ENCODE measurements around the gene DEGS2. TPM values are rescaled to one million over a fixed set of nuclear protein-coding genes. Genes with fewer than 3 reads are reported as not detected.

Gene DEGS2
- total RNA-seq, 1 experiment from 2014 or later: 0.07 TPM

DNA sequence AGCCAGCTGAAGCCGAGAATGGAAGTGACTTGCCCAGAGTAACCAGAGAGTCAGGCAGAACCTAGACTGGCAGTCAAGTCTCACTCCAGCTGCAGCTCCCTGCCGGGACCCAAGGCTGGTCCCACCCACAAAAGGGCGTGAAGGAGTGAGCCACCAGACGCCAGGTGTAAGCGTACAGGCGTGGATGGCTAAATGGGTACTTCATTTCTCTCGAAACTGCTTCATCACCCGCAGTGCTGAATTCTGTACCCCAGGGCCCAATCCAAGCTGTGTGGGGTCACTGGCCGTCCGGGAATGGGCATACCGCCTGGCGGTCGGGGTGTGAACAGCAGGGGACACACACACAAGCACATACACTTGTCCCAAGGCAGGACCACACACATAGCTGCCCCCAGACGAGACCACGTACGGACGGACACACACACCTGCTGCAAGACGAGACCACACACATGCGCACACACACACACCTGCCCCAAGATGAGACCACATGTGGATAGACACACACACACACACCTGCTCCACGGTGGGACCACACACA is 34.8 kb downstream of the DEGS2 start:
- Mint-ChIP-seq H3K9me3 (ENCODE audit: unreplicated experiment) (no peaks in the 10 kb centered on the region), H3K4me3 (ENCODE audit: unreplicated experiment) (no peak overlapping the region), H3K27me3 (ENCODE audit: insufficient read depth, unreplicated experiment) (no peaks in the 10 kb centered on the region), H3K27ac (ENCODE audit: low read depth, unreplicated experiment) (no peak overlapping the region), H3K36me3 (ENCODE audit: insufficient read depth, unreplicated experiment) (peaks cover 25% of the 10 kb centered on the region), H3K4me1 (ENCODE audit: insufficient read depth, unreplicated experiment) (peaks cover 5% of the 10 kb centered on the region)
- TF ChIP-seq, protein P1, sequence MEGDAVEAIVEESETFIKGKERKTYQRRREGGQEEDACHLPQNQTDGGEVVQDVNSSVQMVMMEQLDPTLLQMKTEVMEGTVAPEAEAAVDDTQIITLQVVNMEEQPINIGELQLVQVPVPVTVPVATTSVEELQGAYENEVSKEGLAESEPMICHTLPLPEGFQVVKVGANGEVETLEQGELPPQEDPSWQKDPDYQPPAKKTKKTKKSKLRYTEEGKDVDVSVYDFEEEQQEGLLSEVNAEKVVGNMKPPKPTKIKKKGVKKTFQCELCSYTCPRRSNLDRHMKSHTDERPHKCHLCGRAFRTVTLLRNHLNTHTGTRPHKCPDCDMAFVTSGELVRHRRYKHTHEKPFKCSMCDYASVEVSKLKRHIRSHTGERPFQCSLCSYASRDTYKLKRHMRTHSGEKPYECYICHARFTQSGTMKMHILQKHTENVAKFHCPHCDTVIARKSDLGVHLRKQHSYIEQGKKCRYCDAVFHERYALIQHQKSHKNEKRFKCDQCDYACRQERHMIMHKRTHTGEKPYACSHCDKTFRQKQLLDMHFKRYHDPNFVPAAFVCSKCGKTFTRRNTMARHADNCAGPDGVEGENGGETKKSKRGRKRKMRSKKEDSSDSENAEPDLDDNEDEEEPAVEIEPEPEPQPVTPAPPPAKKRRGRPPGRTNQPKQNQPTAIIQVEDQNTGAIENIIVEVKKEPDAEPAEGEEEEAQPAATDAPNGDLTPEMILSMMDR (IDR thresholded peaks at IDR 0.05; ENCODE audit: unreplicated experiment): no peak
- POLR2A ChIA-PET: interaction anchor here (0.6 kb wide), 1 partner anchor 95 kb away, joined by 3 read pairs; no protein-coding TSS in a partner anchor
- no TSS peak for BruUV-seq (replicated peaks)
- CTCF ChIA-PET: interaction anchor here (0.6 to 1.0 kb wide), 3 partner anchors 13 to 159 kb away, joined by 4 to 6 read pairs (median 5); no protein-coding TSS in a partner anchor
- intact Hi-C loops (cut with micrococcal nuclease): no loop called here
- DNase-seq (ENCODE audit: unreplicated experiment): no peak

DNA sequence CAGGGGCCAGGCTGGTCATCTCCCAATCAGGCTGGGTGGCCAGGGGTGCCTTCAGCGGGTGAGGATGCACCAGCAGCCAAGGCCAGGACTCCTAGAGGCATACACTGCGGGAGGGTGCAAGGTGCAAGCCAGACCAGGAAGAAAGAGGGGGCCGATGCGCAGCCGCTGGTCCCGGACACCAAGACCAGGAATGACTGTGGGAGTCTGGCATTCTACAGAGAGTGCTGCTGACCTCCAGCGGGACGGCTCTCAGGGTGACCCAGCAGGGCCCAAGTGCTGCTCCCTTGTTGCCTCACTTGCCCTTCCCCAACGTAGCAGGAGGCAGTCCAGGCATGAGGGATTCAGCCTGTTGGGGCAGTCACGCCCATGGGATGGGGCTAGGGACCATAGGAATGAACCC is 35.8 kb downstream of the DEGS2 start:
- Mint-ChIP-seq H3K27ac (ENCODE audit: low read depth, unreplicated experiment) (no peak overlapping the region), H3K9me3 (ENCODE audit: unreplicated experiment) (no peaks in the 10 kb centered on the region), H3K27me3 (ENCODE audit: insufficient read depth, unreplicated experiment) (no peaks in the 10 kb centered on the region), H3K4me1 (ENCODE audit: insufficient read depth, unreplicated experiment) (peaks cover 5% of the 10 kb centered on the region), H3K4me3 (ENCODE audit: unreplicated experiment) (no peak overlapping the region), H3K36me3 (ENCODE audit: insufficient read depth, unreplicated experiment) (peaks cover 27% of the 10 kb centered on the region)
- ChIA-PET POLR2A (no interaction called here), CTCF (interaction anchor here (0.6 to 1.0 kb wide), 2 partner anchors 14 to 25 kb away, joined by 3 to 4 read pairs; no protein-coding TSS in a partner anchor)
- no TSS peak for BruUV-seq (replicated peaks)
- intact Hi-C loops (cut with micrococcal nuclease): no loop called here
- TF ChIP-seq, protein P1 (IDR thresholded peaks at IDR 0.05; ENCODE audit: unreplicated experiment): no peak
- DNase-seq (ENCODE audit: unreplicated experiment): no peak

DNA sequence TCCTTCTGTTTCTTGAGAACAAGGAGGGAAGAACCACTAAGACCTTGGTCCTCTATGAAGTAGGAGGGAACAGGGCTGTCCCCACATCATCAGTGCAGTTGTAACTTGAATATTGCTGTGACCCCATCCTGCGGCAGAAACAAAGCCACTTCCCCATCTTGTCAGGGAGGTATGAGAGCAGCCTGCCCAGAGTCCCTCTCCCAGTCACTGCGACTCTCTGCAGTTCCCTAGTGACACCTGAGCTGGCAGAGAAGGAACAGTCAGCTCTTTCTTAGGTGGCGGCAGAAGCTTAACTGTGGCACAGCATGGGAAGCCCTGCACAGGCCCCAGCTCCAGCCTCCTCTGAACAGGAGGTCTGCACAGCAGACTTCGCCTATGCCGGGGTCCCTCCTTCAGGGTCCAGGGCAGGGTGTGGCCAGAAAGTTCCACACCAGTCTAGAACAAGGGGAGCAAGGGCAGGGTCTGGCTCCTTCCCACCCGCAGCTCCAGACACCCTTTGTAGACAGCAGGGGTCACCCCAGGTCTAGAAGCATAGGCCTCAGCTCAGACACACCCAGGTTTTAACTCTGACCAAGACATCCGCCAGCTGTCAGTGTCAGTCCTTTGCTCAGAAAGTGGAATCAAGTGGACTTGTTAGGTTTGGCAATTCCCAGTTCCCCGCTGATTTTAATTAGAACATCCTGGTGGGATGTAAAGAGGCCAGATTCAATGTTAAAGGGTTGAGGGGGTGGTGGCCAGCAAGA is 36.8 kb downstream of the DEGS2 start:
- no TSS peak for BruUV-seq (replicated peaks)
- no peaks in the 10 kb centered on the region for H3K27me3 Mint-ChIP-seq (ENCODE audit: insufficient read depth, unreplicated experiment)
- peaks cover 27% of the 10 kb centered on the region for H3K36me3 Mint-ChIP-seq (ENCODE audit: insufficient read depth, unreplicated experiment)
- no peak for DNase-seq (ENCODE audit: unreplicated experiment)
- POLR2A ChIA-PET: interaction anchor here (0.6 to 0.7 kb wide), 2 partner anchors 78 to 1689 kb away, joined by 3 read pairs; no protein-coding TSS in a partner anchor
- H3K4me3 Mint-ChIP-seq (ENCODE audit: unreplicated experiment): no peak overlapping the region
- no peak overlapping the region for H3K27ac Mint-ChIP-seq (ENCODE audit: low read depth, unreplicated experiment)
- no peaks in the 10 kb centered on the region for H3K9me3 Mint-ChIP-seq (ENCODE audit: unreplicated experiment)
- CTCF ChIA-PET: interaction anchor here (0.5 to 0.6 kb wide), 3 partner anchors 32 to 1177 kb away, joined by 3 to 5 read pairs (median 3); no protein-coding TSS in a partner anchor
- TF ChIP-seq, protein P1 (IDR thresholded peaks at IDR 0.05; ENCODE audit: unreplicated experiment): no peak
- peaks cover 5% of the 10 kb centered on the region for H3K4me1 Mint-ChIP-seq (ENCODE audit: insufficient read depth, unreplicated experiment)
- intact Hi-C loops (cut with micrococcal nuclease): no loop called here

Data from MCF 10A (cell line).